ENCODE measurements around the gene GP9. TPM values are rescaled to one million over a fixed set of nuclear protein-coding genes. Genes with fewer than 3 reads are reported as not detected.

The GP9 gene
- total and polyA plus RNA-seq, 2 donors (not counting 1 experiment from before 2014, with no cell fraction given), result not detected

- CTCF ChIA-PET, result interaction anchor here (1.5 to 9.6 kb wide), 2 partner anchors 42 to 189 kb away, joined by 3 to 294 read pairs; partner anchors contain the start of gene COPG1
Observed at GRCh38 chr3:129058441-129059200, 2.0 kb upstream of the GP9 start.

More at GRCh38 chr3:129058441-129059200, 2.0 kb upstream of the GP9 start:
- Mint-ChIP-seq H3K27ac (no peak overlapping the region), H3K4me1 (peaks cover 10% of the 10 kb centered on the region), H3K4me3 (no peak overlapping the region), H3K9me3 (ENCODE audit: insufficient read depth) (no peaks in the 10 kb centered on the region), H3K27me3 (peaks cover 35% of the 10 kb centered on the region)
- H3K27me3 ChIP-seq (replicated peaks in 1 of 4; ENCODE audit: control extremely low read depth in 1 of 4, control insufficient read depth in 3 of 4, insufficient read depth in 4 of 4, low read length in 3 of 4), result peaks cover 0 to 29% (median 7%) of the 10 kb centered on the region in 4 experiments
- intact Hi-C loops (cut with micrococcal nuclease), result no loop called here
- H3K9me3 ChIP-seq (ENCODE audit: control extremely low read depth in 1 of 3, control insufficient read depth in 2 of 3, insufficient read depth in 1 of 3, low read length in 2 of 3), result peaks cover 0 to 4% (median 0%) of the 10 kb centered on the region in 3 donors
- ATAC-seq (ENCODE audit: low read depth), result peak; percentile 45
- peak; percentile 53 for DNase-seq
- no peak overlapping the region for H3K9ac ChIP-seq (ENCODE audit: low read length)
- no peaks in the 10 kb centered on the region for H3K36me3 ChIP-seq (replicated peaks in 1 of 2; ENCODE audit: control extremely low read depth in 1 of 2, control insufficient read depth in 1 of 2, extremely low read depth in 1 of 2, insufficient read depth in 2 of 2, low read length in 1 of 2)
- no peak overlapping the region for H3K4me2 ChIP-seq (replicated peaks; ENCODE audit: low read depth, low read length, poor library complexity, severe bottlenecking)
- no peak overlapping the region for H2AFZ ChIP-seq (ENCODE audit: insufficient read depth, low read depth, low read length, poor library complexity, severe bottlenecking)
- H3K27ac ChIP-seq (ENCODE audit: low read length in 2 of 2), result no peak overlapping the region
- TF ChIP-seq, protein P1, sequence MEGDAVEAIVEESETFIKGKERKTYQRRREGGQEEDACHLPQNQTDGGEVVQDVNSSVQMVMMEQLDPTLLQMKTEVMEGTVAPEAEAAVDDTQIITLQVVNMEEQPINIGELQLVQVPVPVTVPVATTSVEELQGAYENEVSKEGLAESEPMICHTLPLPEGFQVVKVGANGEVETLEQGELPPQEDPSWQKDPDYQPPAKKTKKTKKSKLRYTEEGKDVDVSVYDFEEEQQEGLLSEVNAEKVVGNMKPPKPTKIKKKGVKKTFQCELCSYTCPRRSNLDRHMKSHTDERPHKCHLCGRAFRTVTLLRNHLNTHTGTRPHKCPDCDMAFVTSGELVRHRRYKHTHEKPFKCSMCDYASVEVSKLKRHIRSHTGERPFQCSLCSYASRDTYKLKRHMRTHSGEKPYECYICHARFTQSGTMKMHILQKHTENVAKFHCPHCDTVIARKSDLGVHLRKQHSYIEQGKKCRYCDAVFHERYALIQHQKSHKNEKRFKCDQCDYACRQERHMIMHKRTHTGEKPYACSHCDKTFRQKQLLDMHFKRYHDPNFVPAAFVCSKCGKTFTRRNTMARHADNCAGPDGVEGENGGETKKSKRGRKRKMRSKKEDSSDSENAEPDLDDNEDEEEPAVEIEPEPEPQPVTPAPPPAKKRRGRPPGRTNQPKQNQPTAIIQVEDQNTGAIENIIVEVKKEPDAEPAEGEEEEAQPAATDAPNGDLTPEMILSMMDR (IDR thresholded peaks at IDR 0.05), result no peak
- H4K20me1 ChIP-seq (ENCODE audit: control insufficient read depth, insufficient read depth, low read length, poor library complexity, severe bottlenecking), result no peaks in the 10 kb centered on the region
- WGBS (ENCODE audit: insufficient coverage), result 0% methylated on average over 2 of the region's 4 CpGs
- no peaks in the 10 kb centered on the region for H3K79me2 ChIP-seq (ENCODE audit: control insufficient read depth, insufficient read depth, low read length)
- no peak overlapping the region for H3K4me3 ChIP-seq (ENCODE audit: control extremely low read depth in 1 of 5, extremely low read depth in 1 of 5, insufficient read depth in 1 of 5, low read depth in 2 of 5, low read length in 4 of 5)
- POLR2A ChIA-PET, result no interaction called here
- H3K4me1 ChIP-seq (ENCODE audit: control insufficient read depth in 2 of 2, insufficient read depth in 2 of 2, low read length in 2 of 2), result peaks cover 5 to 21% of the 10 kb centered on the region in 2 donors

All from B cell (primary cell).